Keratinocyte (primary cell): ENCODE measurements around the gene OSBPL1A. TPM values are rescaled to one million over a fixed set of nuclear protein-coding genes. Genes with fewer than 3 reads are reported as not detected.

Source experiments
- DNase-seq: peaks from one replicate; pipeline ENCODE4 v3.0.0-alpha.2; 2011; ENCODE audit warnings: low read depth, missing footprints, low spot score
- FAIRE-seq: peaks from 2 replicates; lab custom pipeline; 2011; peaks lifted over from hg19 to GRCh38; lab: Jason Lieb, UNC
- H2AFZ ChIP-seq: 2 replicates; pipeline ENCODE4 v1.6.0; 2012; ENCODE audit warnings: low read length, control low read depth, inconsistent platforms; ENCODE audit not compliant: control insufficient read depth
- H3K27ac ChIP-seq: 2 replicates; pipeline ENCODE4 v1.5.1; 2011; ENCODE audit warnings: low read length; ENCODE audit not compliant: control insufficient read depth, insufficient read depth
- H3K27me3 ChIP-seq: 3 replicates; pipeline ENCODE4 v1.6.0; 2011; ENCODE audit warnings: low read length; ENCODE audit not compliant: control insufficient read depth, insufficient read depth; ENCODE audit errors: extremely low read depth
- H3K36me3 ChIP-seq, 2 experiments: 2 replicates in 1 of 2; 3 replicates in 1 of 2; pipeline ENCODE4 v1.5.1; 2011; ENCODE audit warnings: low read length in 2 of 2, mild to moderate bottlenecking in 1 of 2; ENCODE audit not compliant: control insufficient read depth in 2 of 2, insufficient read depth in 2 of 2; ENCODE audit errors: extremely low read depth in 1 of 2
- H3K4me1 ChIP-seq: 3 replicates; pipeline ENCODE4 v1.5.1; 2011; ENCODE audit warnings: low read length; ENCODE audit not compliant: control insufficient read depth, insufficient read depth; ENCODE audit errors: extremely low read depth
- H3K4me2 ChIP-seq: 3 replicates; pipeline ENCODE4 v1.6.0; 2011; ENCODE audit warnings: low read depth, low read length; ENCODE audit not compliant: control insufficient read depth, insufficient read depth; ENCODE audit errors: extremely low read depth
- H3K4me3 ChIP-seq, 3 experiments: fragments of 200-600 bp in 1 of 3; sonication (generic) in 1 of 3; 2 replicates in 2 of 3; 3 replicates in 1 of 3; pipeline ENCODE4 v1.5.1; 2011 to 2016; ENCODE audit warnings: low read length in 3 of 3, mild to moderate bottlenecking in 3 of 3, control low read depth in 2 of 3, inconsistent platforms in 1 of 3, low read depth in 1 of 3, mixed read lengths in 1 of 3, mixed run types in 1 of 3, moderate library complexity in 1 of 3; ENCODE audit not compliant: control insufficient read depth in 2 of 3, insufficient read depth in 2 of 3; ENCODE audit errors: extremely low read depth in 1 of 3
- H3K79me2 ChIP-seq: 2 replicates; pipeline ENCODE4 v1.6.0; 2012; ENCODE audit warnings: low read length; ENCODE audit not compliant: control insufficient read depth, insufficient read depth
- H3K9ac ChIP-seq: 3 replicates; pipeline ENCODE4 v1.6.0; 2011; ENCODE audit warnings: low read length; ENCODE audit not compliant: control insufficient read depth, insufficient read depth; ENCODE audit errors: extremely low read depth
- H3K9me1 ChIP-seq: 3 replicates; pipeline ENCODE4 v1.6.0; 2011; ENCODE audit warnings: low read length; ENCODE audit not compliant: control insufficient read depth, insufficient read depth; ENCODE audit errors: extremely low read depth
- H3K9me3 ChIP-seq: 2 replicates; pipeline ENCODE4 v1.5.1; 2012; ENCODE audit warnings: low read depth, low read length; ENCODE audit not compliant: control insufficient read depth
- H4K20me1 ChIP-seq: 3 replicates; pipeline ENCODE4 v1.6.0; 2011; ENCODE audit warnings: low read length; ENCODE audit not compliant: control insufficient read depth, insufficient read depth; ENCODE audit errors: extremely low read depth
- EZH2 ChIP-seq: IDR thresholded peaks from one replicate; pipeline ENCODE4 v1.6.1; 2012; ENCODE audit warnings: inconsistent platforms, mild to moderate bottlenecking, low read length, moderate library complexity
- dilution Hi-C: fragments of 300-500 bp; cut with MboI; formaldehyde crosslinking; loops from one replicate; pipeline ENCODE4 v1.7.0; 2020; ENCODE audit warnings: low sequenced_read_pairs; ENCODE audit not compliant: extremely low pct_ligation_motif_present
- polyA plus RNA-seq, 5 experiments: library from polyadenylated mRNA; depleted of rRNA in 3 of 5; stranded (reverse) in 3 of 5; stranded (forward) in 1 of 5; unstranded in 1 of 5; fragments of >200 nt; gene quantifications; 1 replicate in 1 of 5; 2 replicates in 3 of 5; 3 replicates in 1 of 5; pipeline versions ENCODE4 v1.2.1 to v1.2.3, GENCODE V29; 2011 to 2012; ENCODE audit warnings: missing spikeins in 2 of 5, low read depth in 1 of 5, low replicate concordance in 1 of 5
- TF ChIP-seq, protein P1 (sequence below), 3 experiments: IDR thresholded peaks in 1 of 3; conservative IDR thresholded peaks in 1 of 3; optimal IDR thresholded peaks in 1 of 3; 2 replicates in 2 of 3; 3 replicates in 1 of 3; pipeline versions ENCODE3 to v1.5.1; 2011; ENCODE audit warnings: low read length in 3 of 3, mild to moderate bottlenecking in 3 of 3, moderate library complexity in 2 of 3, control low read depth in 1 of 3, inconsistent platforms in 1 of 3; ENCODE audit not compliant: insufficient read depth in 2 of 3; ENCODE audit errors: extremely low read depth in 1 of 3

OSBPL1A gene
- polyA plus RNA-seq, 1 donor (not counting 4 experiments of a cell fraction or from before 2014, with no cell fraction given), result 17.7 TPM

DNA sequence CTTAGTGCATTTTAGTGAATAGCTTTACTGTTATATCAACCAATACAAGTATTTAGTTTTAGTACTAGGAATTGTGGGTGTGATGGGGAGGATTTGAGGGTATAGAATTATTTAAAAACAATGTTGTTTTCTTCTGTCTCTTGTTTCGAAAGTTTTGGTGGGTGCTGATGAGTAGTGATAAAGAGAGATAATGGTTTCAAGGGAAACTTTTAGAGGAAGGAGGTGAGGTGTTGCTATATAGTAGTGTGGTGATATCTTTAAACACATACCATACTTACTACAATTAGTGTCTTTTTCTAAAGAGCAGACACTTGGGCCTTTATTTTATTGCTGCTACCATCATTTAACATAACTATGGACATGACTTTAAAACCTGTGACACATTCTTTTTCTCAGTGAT, 39.3 kb upstream of the OSBPL1A start:
- dilution Hi-C loops, result no loop called here
- H3K79me2 ChIP-seq, result no peaks in the 10 kb centered on the region
- peaks cover 5 to 9% of the 10 kb centered on the region in 2 experiments for H3K36me3 ChIP-seq
- TF ChIP-seq, protein P1, sequence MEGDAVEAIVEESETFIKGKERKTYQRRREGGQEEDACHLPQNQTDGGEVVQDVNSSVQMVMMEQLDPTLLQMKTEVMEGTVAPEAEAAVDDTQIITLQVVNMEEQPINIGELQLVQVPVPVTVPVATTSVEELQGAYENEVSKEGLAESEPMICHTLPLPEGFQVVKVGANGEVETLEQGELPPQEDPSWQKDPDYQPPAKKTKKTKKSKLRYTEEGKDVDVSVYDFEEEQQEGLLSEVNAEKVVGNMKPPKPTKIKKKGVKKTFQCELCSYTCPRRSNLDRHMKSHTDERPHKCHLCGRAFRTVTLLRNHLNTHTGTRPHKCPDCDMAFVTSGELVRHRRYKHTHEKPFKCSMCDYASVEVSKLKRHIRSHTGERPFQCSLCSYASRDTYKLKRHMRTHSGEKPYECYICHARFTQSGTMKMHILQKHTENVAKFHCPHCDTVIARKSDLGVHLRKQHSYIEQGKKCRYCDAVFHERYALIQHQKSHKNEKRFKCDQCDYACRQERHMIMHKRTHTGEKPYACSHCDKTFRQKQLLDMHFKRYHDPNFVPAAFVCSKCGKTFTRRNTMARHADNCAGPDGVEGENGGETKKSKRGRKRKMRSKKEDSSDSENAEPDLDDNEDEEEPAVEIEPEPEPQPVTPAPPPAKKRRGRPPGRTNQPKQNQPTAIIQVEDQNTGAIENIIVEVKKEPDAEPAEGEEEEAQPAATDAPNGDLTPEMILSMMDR (optimal IDR thresholded peaks at IDR 0.05 in 1 of 3, IDR thresholded peaks at IDR 0.05 in 1 of 3, conservative IDR thresholded peaks at IDR 0.05 in 1 of 3; ENCODE audit: extremely low read depth in 1 of 3, insufficient read depth in 2 of 3, low read length in 3 of 3), result no peak
- TF ChIP-seq EZH2, result no peak
- no peak overlapping the region for H3K27ac ChIP-seq
- H3K9me1 ChIP-seq, result no peaks in the 10 kb centered on the region
- DNase-seq (no peak), FAIRE-seq (no peak)
- no peak overlapping the region for H3K4me3 ChIP-seq
- no peaks in the 10 kb centered on the region for H4K20me1 ChIP-seq
- no peaks in the 10 kb centered on the region for H3K27me3 ChIP-seq
- no peak overlapping the region for H3K9ac ChIP-seq
- H3K9me3 ChIP-seq, result no peaks in the 10 kb centered on the region
- no peak overlapping the region for H2AFZ ChIP-seq
- H3K4me1 ChIP-seq, result no peaks in the 10 kb centered on the region
- H3K4me2 ChIP-seq, result no peak overlapping the region

GRCh38 chr18:24432618-24433017, 35.0 kb upstream of the OSBPL1A start:
- H3K36me3 ChIP-seq, result peaks cover 6 to 14% of the 10 kb centered on the region in 2 experiments
- no peaks in the 10 kb centered on the region for H3K9me1 ChIP-seq
- peaks cover 6% of the 10 kb centered on the region for H3K4me1 ChIP-seq
- DNase-seq (no peak), FAIRE-seq (no peak)
- no peaks in the 10 kb centered on the region for H4K20me1 ChIP-seq
- no peak overlapping the region for H2AFZ ChIP-seq
- H3K79me2 ChIP-seq, result peaks cover 6% of the 10 kb centered on the region
- no peaks in the 10 kb centered on the region for H3K9me3 ChIP-seq
- no peak overlapping the region for H3K27ac ChIP-seq
- H3K27me3 ChIP-seq, result no peaks in the 10 kb centered on the region
- H3K4me2 ChIP-seq, result no peak overlapping the region
- TF ChIP-seq EZH2, result no peak
- TF ChIP-seq, protein P1 (optimal IDR thresholded peaks at IDR 0.05 in 1 of 3, IDR thresholded peaks at IDR 0.05 in 1 of 3, conservative IDR thresholded peaks at IDR 0.05 in 1 of 3; ENCODE audit: extremely low read depth in 1 of 3, insufficient read depth in 2 of 3, low read length in 3 of 3), result no peak
- H3K4me3 ChIP-seq, result no peak overlapping the region
- dilution Hi-C loops, result no loop called here
- no peak overlapping the region for H3K9ac ChIP-seq
